ENCODE results near the gene LGALS8.
A peak's percentile ranks its signal among the peaks of the same experiment; 100 is the strongest.
"Not testable (repeated sequence)": the region's sequence is repeated elsewhere in the genome, so short reads cannot be mapped to it uniquely, and the experiment has no call there.

LGALS8 gene

DNA sequence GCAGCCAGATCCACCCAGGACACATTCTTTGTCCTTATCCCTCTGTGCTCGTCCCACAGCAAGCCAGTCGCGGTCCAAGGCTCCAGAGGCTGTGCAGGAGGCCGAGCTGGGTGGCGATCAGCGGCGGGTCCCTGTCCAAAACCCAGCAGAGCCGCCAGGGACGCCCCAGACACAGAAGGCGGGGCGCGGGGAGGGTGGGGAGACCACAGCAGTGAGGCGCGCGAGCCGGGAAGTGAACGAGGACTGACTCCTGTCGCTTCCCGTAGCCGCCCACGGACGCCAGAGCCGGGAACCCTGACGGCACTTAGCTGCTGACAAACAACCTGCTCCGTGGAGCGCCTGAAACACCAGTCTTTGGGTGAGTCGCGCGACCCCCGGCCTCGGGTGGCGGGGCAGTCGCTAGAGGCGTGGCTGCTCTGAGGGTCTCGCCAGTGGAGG lies at the start of gene LGALS8:
Gene LGALS8, plus strand, starts transcription at position 279 of the 438 bp plus-strand sequence. CDS start 2,089 bp downstream, outside the sequence.
- peak; percentile 51 to 53 for DNase-seq (ENCODE audit: low read depth in 2 of 2)

- no peak for DNase-seq (ENCODE audit: low read depth in 2 of 2)
Observed at GRCh38 chr1:236476019-236476418, 47.8 kb upstream of the LGALS8 start.

DNA sequence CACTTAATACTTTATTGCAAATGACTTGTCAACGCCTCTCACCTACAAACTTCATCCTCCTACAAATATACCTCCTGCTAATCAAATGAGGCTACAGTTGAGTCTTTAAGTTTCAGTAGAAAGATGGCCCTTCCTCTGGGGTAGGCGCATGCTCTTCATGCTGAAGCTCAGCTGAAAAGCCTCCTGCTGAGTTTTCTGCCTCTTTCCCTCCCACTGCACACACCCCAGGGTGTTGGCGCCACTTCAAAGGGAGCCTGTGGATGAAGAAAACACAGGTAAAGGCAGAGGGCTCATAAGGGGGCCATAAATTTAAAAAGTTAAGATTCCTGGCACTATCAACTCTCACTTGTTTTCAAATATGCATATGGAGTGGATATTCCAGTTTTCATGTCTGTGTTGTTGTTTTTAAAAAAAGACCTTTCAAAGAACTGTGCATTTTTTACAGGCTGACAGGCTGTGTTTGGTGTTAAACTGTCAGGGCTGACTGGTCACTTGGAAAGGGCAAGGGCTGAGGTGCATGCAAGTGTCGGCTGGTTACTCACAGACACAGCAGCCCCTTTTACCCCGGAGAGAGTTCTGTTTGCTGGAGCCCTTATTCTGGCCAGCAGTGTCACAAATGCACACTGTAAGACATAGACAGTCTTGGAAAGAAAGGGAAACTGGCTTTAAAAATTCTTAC lies 42.9 kb upstream of the LGALS8 start:
- no peak for DNase-seq (ENCODE audit: low read depth in 2 of 2)

DNA sequence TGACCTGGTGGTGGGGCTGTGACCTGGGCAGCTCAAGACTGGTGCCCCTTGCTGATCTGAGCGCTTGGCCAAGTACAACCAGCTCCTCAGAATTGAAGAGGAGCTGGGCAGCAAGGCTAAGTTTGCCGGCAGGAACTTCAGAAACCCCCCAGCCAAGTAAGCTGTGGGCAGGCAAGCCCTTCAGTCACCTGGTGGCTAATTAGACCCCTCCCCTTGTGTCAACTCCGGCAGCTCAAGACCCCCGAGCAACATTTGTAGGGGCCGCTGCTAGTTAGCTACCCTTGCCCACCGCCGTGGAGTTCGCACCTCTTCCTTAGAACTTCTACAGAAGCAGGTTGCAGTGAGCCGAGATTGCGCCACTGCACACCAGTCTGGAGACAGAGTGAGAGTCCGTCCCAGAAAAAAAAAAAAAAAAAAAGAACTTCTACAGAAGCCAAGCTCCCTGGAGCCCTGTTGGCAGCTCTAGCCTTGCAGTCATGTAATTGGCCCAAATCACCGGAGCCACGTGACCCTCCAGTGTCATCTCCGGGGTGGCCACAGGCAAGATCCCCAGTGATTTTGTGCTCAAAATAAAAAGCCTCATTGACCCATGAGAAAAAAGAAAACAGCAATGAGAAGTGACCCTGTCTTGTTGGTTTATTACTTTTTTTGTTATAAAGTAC lies 39.3 kb upstream of the LGALS8 start:
- DNase-seq (ENCODE audit: low read depth in 2 of 2): no peak

DNA sequence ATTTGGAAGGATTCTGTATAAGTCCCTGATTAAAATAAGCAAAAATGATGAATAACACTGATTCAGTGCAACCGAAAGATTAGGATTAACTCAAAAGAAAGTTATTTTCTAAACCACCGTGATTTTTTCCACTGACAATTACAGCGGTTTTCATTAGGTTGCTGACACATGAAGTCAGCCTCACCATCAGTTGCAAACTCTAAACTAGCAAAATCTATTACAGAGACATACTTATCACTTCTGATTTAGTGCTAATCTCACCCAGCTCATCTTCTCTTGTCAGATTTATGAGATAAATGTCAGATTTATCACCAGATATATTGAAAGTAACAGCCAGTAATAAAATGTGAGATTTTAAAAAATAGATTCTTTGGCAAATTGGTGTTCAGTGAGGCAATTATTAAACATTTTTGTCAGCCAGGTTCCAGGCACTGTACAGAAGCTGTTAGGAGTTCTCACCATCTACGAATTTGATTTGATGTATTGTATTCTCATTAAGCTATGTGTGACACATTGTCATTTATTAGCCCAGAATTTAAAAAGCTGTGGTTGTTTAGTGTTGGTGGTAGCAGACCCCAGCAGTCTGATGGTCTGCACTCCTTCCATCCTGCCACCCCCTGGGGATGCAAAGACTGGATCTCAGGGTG lies 37.3 kb upstream of the LGALS8 start:
- no peak for DNase-seq (ENCODE audit: low read depth in 2 of 2)

DNA sequence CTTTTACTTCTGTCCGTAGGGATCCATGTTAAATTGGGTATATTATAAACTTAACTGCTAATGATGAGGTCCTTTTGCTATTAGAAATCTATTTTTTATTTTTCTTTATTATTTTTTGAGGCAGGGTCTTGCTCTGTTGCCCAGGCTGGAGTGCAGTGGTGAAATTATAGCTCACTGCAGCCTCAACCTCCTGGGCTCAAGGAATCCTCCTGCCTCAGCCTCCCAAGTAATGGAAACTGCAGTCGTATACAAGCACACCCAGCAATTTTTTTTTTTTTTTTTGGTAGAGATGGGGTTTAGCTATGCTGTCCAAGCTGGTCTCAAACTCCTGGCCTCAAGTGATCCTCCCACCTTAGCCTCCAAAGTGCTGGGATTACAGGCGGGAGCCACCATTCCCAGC lies 34.6 kb upstream of the LGALS8 start:
- not testable (repeated sequence) for DNase-seq (ENCODE audit: low read depth in 2 of 2)

- peak in 1 of 2 experiments; percentile 25 for DNase-seq (ENCODE audit: low read depth in 2 of 2)
Observed at GRCh38 chr1:236489710-236490377, 33.9 kb upstream of the LGALS8 start.

- no peak for DNase-seq (ENCODE audit: low read depth in 2 of 2)
Observed at GRCh38 chr1:236491469-236492136, 32.2 kb upstream of the LGALS8 start.

GRCh38 chr1:236492378-236492777 lies 31.4 kb upstream of the LGALS8 start:
- no peak for DNase-seq (ENCODE audit: low read depth in 2 of 2)

DNA sequence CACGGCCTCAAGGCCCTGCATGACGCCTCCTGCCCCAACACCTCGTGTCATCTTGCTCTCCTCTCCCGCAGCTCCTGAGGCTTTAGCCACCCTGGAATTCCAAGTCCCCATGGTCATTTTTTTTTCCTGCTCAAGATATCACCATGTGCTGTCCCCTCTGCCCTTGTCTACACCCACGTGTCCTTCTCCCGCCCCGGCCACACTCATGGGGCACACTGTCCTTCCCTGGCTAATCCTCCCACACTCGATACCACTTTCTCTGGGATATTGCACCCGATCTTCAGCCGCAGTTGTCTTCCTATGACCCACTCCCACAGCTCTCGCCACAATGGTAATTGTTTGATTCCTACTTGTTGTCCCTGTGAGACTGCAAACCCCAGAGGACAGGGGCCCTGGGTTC lies 29.7 kb upstream of the LGALS8 start:
- no peak for DNase-seq (ENCODE audit: low read depth in 2 of 2)

GRCh38 chr1:236494586-236495466 lies 29.0 kb upstream of the LGALS8 start:
- DNase-seq (ENCODE audit: low read depth in 2 of 2): no peak

GRCh38 chr1:236495467-236496112 lies 28.2 kb upstream of the LGALS8 start:
- DNase-seq (ENCODE audit: low read depth in 2 of 2): no peak

DNA sequence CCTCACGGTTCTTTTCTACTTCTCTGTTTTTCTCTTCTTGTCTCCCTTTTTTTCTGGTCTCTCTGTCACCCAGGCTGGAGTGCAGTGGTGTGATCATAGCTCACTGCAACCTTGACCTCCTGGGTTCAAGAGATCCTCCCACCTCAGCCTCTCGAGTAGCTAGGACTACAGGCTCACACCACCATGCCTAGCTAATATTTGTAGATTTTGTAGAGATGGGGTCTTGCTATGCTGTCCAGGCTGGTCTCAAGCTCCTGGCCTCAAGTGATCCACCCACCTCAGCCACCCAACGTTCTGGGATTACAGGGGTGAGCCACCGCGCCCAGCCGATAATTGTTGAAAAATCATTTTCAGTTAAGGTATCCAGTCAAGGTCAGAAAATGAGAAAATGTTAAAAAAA lies 25.9 kb upstream of the LGALS8 start:
- no peak for DNase-seq (ENCODE audit: low read depth in 2 of 2)

- no peak for DNase-seq (ENCODE audit: low read depth in 2 of 2)
Observed at GRCh38 chr1:236501093-236501492, 22.7 kb upstream of the LGALS8 start.

DNA sequence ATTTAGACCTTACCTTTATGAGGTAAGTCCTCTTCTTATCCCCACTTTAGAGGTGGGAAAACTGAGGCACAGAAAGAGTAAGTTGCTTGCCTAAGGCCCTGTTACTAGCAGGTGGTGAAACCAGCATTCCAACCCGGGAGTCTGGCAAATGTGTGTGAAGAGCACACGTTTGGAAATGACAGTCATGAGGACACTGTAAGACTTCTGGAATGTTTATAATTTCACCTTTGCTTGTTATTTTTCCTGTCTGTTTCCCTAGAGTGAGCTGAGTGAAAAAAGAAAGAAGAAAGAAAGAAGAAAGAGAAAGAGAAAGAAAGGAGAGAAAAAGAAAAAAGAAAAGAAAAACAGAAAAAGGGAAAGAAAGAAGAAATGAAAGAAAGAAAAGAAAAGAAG lies 21.2 kb upstream of the LGALS8 start:
- no peak for DNase-seq (ENCODE audit: low read depth in 2 of 2)

GRCh38 chr1:236502972-236503639 lies 20.7 kb upstream of the LGALS8 start:
- DNase-seq (ENCODE audit: low read depth in 2 of 2): peak in 1 of 2 experiments; percentile 19

DNA sequence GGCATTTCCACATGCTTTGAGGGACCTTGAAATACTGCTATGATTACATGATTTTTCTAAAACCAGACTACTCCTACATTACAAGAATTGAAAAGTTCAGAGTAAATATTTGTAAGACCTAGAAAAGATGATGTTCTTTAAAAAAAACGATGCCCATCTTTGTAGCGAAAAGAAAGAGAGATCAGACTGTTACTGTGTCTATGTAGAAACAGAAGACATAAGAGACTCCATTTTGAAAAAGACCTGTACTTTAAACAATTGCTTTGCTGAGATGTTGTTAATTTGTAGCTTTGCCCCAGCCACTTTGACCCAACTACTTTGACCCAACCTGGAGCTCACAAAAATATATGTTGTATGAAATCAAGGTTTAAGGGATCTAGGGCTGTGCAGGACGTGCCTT lies 19.4 kb upstream of the LGALS8 start:
- DNase-seq (ENCODE audit: low read depth in 2 of 2): not testable (repeated sequence)

- DNase-seq (ENCODE audit: low read depth in 2 of 2): no peak
Observed at GRCh38 chr1:236507022-236507700, 16.6 kb upstream of the LGALS8 start.

- DNase-seq (ENCODE audit: low read depth in 2 of 2): no peak
Observed at GRCh38 chr1:236508593-236509027, 15.2 kb upstream of the LGALS8 start.

Measured in fibroblast of skin of left quadriceps (primary cell).